T-helper 1 cell treated with Interleukin-12 subunit alpha and Interleukin-12 subunit beta and Interleukin-4 antibody, amounts not matched to agents 30 μg/mL and 1 μg/mL, for 36 hours (primary cell): Measurements from ENCODE around the gene CERS5.

ENCODE experiments used
- H3K27ac Mint-ChIP-seq: one replicate; pipeline ENCODE4 v1.8.0; 2021; ENCODE audit warnings: mild to moderate bottlenecking, mixed read lengths
- H3K27me3 Mint-ChIP-seq: one replicate; pipeline ENCODE4 v1.8.0; 2021; ENCODE audit warnings: low read depth, mixed read lengths
- H3K36me3 Mint-ChIP-seq: one replicate; pipeline ENCODE4 v1.8.0; 2021; ENCODE audit warnings: low read depth, mixed read lengths
- H3K4me1 Mint-ChIP-seq: one replicate; pipeline ENCODE4 v1.8.0; 2021; ENCODE audit warnings: low read depth, mixed read lengths
- H3K4me3 Mint-ChIP-seq: one replicate; pipeline ENCODE4 v1.8.0; 2021; ENCODE audit warnings: mild to moderate bottlenecking, moderate library complexity, mixed read lengths
- H3K9me3 Mint-ChIP-seq: one replicate; pipeline ENCODE4 v1.8.0; 2021; ENCODE audit warnings: mixed read lengths

Gene CERS5

DNA sequence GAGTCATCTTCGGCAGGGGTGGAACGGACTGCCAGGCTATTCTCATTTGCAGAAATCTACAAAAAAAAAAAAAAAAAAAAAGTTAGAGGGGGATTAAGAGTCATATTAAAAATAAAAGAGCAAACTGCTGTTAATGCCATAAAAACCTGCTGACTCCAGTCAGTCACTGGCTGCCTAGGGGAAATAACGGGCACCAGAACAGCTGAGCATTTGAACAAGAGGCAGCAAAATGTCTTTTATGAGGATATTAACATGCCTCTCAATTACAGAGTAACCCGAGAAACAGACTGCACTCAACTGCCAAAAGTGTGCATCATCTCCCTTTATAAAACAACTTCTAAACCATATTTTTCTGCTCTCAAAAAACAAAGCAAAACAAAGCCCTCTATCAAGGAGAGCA, 28.7 kb upstream of the CERS5 start:
- Mint-ChIP-seq H3K4me3 (no peak overlapping the region), H3K4me1 (no peaks in the 10 kb centered on the region), H3K27me3 (no peaks in the 10 kb centered on the region), H3K9me3 (no peaks in the 10 kb centered on the region), H3K36me3 (peaks cover 15% of the 10 kb centered on the region), H3K27ac (no peak overlapping the region)

DNA sequence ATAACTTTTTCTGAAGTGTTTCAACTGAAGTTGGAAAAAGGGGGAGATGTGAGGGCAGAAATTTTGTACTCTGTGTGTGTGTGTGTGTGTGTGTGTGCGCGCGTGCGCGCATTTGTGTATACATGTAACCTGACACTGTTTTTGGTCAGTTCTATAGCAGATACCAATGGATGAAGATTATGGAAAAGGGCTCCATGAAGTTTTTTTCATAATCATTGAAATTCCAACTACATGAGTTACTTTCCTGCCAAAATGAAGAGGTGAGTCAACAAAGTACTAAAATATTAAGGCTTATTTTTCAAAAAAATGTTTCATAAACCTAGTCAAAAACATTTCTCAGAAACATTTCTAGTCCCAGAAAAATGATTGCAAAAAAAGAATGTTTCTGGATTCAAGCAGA, 25.7 kb upstream of the CERS5 start:
- no peaks in the 10 kb centered on the region for H3K9me3 Mint-ChIP-seq
- H3K4me1 Mint-ChIP-seq: peaks cover 13% of the 10 kb centered on the region
- no peak overlapping the region for H3K4me3 Mint-ChIP-seq
- H3K36me3 Mint-ChIP-seq: peaks cover 13% of the 10 kb centered on the region
- H3K27ac Mint-ChIP-seq: no peak overlapping the region
- no peaks in the 10 kb centered on the region for H3K27me3 Mint-ChIP-seq

DNA sequence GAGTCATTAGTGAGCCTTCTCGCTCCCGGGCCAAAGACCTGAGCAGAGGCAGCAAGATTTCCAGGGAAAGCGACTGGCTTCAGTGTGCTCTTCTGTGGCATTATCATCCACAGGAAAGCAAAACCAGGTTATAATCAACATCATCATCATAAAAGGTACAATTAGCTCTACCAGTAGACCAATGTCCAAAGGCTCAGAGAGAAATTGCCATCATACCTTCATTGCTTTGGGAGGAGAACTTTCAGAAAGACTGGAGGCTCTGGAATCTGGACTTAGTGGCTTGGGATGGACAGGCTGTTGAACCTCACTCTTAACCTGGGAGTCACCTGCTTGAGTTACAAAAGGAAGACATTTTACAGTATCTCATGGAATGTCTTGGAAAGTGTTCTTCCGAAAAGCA, 25.1 kb upstream of the CERS5 start:
- H3K27ac Mint-ChIP-seq: no peak overlapping the region
- no peaks in the 10 kb centered on the region for H3K9me3 Mint-ChIP-seq
- peaks cover 13% of the 10 kb centered on the region for H3K36me3 Mint-ChIP-seq

DNA sequence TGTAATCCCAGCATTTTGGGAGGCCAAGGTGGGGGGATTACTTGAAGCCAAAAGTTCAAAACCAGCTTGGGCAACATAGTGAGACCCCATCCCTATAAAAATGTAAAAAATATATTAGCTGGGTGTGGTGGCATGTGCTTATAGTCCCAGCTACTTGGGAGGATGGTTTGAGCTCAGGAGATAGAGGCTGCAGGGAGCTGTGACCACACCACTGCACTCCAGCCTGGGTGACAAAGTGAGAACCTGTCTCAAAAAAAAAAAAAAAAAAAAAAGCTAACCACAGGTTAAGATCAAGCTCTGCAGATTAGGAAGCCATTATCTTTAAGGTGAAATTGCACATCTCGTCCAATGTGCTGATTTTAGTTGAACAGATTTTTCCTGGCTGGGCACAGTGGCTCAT, 23.7 kb upstream of the CERS5 start:
- Mint-ChIP-seq H3K27ac (no peak overlapping the region), H3K9me3 (no peaks in the 10 kb centered on the region), H3K36me3 (peaks cover 8% of the 10 kb centered on the region), H3K4me1 (peaks cover 29% of the 10 kb centered on the region), H3K27me3 (no peaks in the 10 kb centered on the region), H3K4me3 (no peak overlapping the region)

More for the DNA sequence above, 25.1 kb upstream of the CERS5 start:
- Mint-ChIP-seq H3K4me1 (peaks cover 18% of the 10 kb centered on the region), H3K4me3 (no peak overlapping the region), H3K27me3 (no peaks in the 10 kb centered on the region)

DNA sequence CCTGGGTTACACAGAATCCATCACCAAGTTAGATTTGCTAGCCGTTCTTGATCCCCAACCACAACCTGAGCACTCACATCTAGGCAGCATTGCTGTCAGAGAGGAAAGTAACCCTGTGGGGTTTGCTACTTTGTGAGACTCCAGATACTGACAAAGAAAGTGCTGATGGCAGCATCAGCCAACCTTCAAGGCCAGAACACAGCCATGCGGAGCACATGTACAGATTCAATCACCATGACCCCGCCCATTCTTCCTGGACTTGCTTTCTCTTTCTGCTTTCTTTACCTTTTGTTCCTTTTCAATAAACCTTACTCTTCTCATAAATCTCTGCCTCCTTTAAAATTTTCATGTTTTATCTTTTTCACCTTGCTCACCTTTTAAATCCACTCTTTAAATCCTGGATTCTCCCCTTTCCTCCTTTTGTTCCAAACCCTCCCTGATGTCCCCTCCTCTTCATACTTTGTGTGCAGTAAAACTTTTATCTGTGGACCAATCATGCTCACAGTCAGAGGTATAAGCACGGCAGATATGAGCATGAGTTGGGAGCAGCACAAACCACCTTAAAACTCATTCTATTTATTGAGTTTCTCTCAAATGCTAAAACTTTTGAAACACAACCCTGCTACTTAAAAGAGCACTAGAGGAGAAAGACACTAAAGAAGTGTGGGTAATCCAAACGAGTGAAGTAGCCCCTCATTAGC, 21.9 kb upstream of the CERS5 start:
- H3K36me3 Mint-ChIP-seq: peaks cover 8% of the 10 kb centered on the region
- H3K9me3 Mint-ChIP-seq: no peaks in the 10 kb centered on the region
- H3K4me3 Mint-ChIP-seq: peak overlapping the region; percentile 40
- no peaks in the 10 kb centered on the region for H3K27me3 Mint-ChIP-seq
- H3K4me1 Mint-ChIP-seq: peaks cover 32% of the 10 kb centered on the region
- peak overlapping the region; percentile 83 for H3K27ac Mint-ChIP-seq

DNA sequence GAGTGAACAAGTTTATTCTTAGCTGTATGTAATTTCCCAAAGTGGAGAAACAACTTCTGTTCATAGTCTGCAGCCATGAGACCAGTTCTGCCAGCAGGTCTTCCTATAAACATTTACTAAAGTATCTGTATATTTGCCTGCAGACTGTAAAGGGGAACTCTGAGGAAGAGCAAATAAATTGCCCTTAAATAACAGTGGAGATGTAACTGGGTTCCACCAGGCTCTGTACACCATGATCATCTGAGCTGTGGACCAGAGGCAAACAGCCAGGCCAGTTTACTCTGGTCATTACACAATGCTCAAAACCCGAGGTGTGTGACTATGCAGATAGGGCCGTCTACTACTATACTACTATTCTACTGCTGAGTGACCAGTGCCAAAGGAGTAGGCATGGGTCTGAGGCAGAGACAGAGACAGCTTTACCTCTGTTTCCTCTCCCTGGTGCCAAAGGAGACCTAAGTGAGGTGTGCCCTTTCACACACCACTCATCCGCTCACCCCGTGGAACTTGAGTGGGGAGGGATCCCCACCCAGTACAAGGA, 21.1 kb upstream of the CERS5 start:
- Mint-ChIP-seq H3K36me3 (peaks cover 8% of the 10 kb centered on the region), H3K4me1 (peaks cover 32% of the 10 kb centered on the region), H3K27me3 (no peaks in the 10 kb centered on the region), H3K27ac (peak overlapping the region; percentile 83), H3K9me3 (no peaks in the 10 kb centered on the region), H3K4me3 (no peak overlapping the region)

DNA sequence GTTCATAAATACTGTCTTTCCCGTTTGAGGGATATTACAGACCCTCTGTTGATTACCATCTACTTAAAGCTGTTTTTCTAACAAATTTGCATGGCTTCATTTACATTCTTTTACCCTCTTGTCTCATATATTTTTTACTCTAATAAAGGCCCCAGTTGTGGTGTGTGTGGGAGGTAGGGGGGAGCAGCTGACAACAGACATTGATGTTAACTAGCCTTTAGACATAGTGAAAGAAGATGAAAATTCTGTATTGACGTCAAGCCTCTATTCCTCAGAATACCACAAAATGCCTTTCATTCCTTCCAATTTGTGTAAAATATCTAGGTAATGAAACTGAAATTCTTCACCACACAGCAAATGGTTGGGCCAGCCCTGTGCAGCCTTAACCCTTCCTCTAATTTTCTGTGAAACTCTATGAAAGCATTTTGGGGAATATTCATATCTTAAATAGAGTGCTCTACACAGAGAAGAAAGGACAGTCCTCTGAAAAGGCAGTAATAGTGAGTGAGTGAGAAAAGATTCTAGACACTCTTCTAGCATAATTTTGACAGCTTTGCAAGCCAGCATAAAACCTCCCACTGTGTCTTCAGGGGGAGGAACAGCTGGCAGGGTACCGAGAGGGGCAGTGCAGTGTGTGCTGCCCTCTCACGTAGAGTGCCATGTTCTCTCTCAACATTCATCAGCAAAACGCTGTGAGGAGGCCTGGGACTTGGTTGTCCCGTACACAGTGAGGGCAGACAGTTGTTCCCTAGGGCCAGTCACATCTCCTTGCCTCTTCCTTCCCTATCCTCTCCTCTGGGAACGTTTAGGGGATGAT, 20.1 kb upstream of the CERS5 start:
- Mint-ChIP-seq H3K9me3 (no peaks in the 10 kb centered on the region), H3K4me1 (peaks cover 32% of the 10 kb centered on the region), H3K27ac (peak overlapping the region; percentile 71), H3K36me3 (peaks cover 8% of the 10 kb centered on the region), H3K27me3 (no peaks in the 10 kb centered on the region), H3K4me3 (peak overlapping the region; percentile 11)

DNA sequence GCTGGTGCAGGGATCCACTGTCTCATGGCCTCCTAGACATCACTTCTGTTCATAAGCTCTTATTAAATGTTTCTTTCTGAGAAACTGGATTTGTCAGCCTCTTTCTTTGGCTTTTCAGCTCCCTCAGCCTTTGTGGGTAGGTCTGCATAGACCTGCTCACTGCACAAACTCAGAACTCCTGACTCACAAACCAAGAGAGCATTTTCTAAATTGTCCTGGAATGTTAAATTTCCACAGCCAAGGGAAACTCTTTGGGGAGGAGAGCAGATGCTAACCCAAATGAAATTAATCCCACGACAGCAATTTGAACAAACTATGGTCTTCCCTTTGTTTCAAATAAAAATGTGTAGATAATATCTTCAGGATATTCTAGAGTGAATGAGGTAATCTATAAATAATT, 19.5 kb upstream of the CERS5 start:
- H3K27me3 Mint-ChIP-seq: no peaks in the 10 kb centered on the region
- no peak overlapping the region for H3K4me3 Mint-ChIP-seq
- H3K4me1 Mint-ChIP-seq: peaks cover 32% of the 10 kb centered on the region
- H3K27ac Mint-ChIP-seq: peak overlapping the region; percentile 71
- H3K36me3 Mint-ChIP-seq: peaks cover 8% of the 10 kb centered on the region
- no peaks in the 10 kb centered on the region for H3K9me3 Mint-ChIP-seq

DNA sequence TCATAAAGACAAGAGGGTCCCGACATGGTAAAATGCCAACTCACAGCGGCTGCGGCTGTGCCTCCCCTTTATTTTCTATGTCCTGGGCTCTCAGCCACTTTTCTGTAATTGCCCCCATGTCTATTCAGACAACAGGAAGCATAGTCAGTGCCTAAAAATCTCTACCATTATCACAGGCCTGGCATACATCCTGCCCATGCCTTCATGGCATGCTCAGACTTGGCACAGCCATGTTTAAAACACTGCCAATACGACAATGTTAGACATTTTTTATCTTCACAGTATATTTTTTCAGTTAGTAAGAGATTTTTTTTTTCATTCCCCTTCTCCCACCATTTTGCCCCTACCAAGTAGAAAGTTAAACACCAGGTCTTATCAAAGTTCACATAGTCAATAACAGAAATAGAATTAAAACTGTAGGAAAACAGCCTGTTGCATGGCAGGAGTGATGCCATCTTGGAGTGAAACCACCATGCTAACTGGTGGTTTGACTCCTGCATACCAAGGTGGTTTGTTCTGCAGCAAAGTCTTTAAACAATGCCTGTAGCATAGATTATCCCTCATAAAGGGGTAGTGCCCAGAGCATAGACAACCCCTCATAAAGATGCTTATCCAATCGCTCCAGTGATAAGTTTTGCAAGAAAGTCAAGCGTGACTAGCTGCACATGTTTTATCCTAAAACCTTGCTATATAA, 18.9 kb upstream of the CERS5 start:
- peaks cover 32% of the 10 kb centered on the region for H3K4me1 Mint-ChIP-seq
- no peaks in the 10 kb centered on the region for H3K9me3 Mint-ChIP-seq
- no peak overlapping the region for H3K4me3 Mint-ChIP-seq

DNA sequence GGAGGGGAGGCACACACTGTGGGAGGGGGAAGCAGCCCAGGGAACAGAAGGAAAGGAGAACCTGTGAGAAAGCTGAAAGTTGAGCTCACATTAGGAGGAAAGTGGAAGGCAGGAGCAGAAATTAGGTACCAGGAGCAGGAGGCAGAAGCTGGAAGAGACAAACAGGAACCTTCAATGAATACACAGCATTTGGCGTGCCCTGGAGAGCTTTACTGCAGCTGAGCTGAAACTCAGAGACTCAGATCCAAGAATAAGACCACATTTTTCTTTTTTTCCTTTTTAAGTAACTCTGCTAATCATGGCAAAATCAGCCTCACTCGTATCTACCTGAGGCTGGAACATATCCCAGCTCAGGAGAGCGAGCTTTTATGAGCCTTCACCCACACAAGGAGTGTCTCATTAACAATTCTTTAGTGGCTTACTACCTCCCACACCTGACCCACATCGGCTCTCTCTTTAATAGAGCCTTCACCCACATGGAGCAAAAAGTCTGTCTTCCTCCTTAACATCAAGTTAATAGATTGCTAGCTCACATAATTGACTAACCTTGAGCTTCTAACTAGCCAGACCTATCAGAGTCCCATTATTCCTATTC, 18.2 kb upstream of the CERS5 start:
- H3K27me3 Mint-ChIP-seq: no peaks in the 10 kb centered on the region
- peaks cover 8% of the 10 kb centered on the region for H3K36me3 Mint-ChIP-seq
- H3K4me1 Mint-ChIP-seq: peaks cover 32% of the 10 kb centered on the region
- H3K27ac Mint-ChIP-seq: no peak overlapping the region
- H3K4me3 Mint-ChIP-seq: no peak overlapping the region
- H3K9me3 Mint-ChIP-seq: no peaks in the 10 kb centered on the region

More for the DNA sequence above, 18.9 kb upstream of the CERS5 start:
- Mint-ChIP-seq H3K36me3 (peaks cover 8% of the 10 kb centered on the region), H3K27me3 (no peaks in the 10 kb centered on the region), H3K27ac (peak overlapping the region; percentile 2)

DNA sequence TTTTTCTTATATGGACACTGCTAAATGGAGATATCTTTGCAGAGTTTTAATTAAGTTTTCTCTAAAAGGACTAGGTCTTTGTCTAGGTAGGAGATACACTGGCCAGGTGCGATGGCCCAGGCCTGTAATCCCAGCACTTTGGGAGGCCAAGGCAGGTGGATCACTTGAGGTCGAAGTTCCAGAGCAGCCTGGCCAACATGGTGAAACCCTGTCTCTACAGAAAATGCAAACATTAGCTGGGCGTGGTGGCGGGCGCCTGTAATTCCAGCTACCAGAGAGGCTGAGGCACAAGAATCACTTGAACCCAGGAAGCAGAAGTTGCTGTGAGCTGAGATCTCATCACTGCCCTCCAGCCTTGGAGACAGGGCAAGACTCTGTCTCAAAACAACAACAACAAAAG, 17.1 kb upstream of the CERS5 start:
- no peaks in the 10 kb centered on the region for H3K9me3 Mint-ChIP-seq
- H3K36me3 Mint-ChIP-seq: peaks cover 8% of the 10 kb centered on the region

DNA sequence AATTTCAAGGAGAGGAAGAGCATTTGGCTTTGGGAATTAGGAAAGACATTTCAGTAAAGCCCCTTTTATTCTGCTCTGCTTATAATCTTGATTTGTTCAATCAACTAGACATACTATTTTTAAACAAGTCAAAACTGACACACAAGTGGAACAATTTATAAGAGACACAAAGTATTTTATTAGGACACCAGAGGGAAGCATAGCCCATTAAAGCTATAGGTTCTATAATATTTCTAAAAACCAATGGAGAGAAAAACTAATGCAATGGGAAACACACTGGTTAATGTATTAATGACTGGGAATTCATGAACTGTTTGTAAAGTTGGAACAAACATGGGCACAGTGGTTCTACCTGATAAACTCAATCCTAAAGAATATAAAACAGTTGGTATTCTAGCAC, 15.3 kb upstream of the CERS5 start:
- no peak overlapping the region for H3K27ac Mint-ChIP-seq
- H3K4me1 Mint-ChIP-seq: peaks cover 16% of the 10 kb centered on the region
- H3K4me3 Mint-ChIP-seq: no peak overlapping the region
- no peaks in the 10 kb centered on the region for H3K9me3 Mint-ChIP-seq
- no peaks in the 10 kb centered on the region for H3K27me3 Mint-ChIP-seq
- peaks cover 3% of the 10 kb centered on the region for H3K36me3 Mint-ChIP-seq

More for the DNA sequence above, 17.1 kb upstream of the CERS5 start:
- Mint-ChIP-seq H3K27ac (no peak overlapping the region), H3K27me3 (no peaks in the 10 kb centered on the region), H3K4me3 (no peak overlapping the region), H3K4me1 (peaks cover 31% of the 10 kb centered on the region)

DNA sequence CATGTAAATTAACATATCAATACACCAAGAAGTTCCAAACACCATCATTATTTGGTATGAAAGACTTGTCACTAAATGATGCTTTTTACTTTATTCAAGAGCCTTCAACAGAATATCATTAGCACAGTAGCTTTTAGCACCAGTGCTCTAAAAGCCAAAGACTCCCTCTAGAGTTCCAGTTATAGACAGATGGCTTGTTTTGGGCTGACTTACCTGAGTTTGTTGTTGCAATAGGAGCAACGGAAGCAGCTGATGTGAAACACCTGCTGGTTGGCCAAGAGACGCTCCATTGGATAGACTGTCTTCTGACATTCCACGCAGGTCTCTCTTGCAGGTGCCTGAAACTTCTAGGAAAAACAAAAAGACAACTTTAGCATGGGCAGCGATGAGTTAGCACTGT, 14.5 kb upstream of the CERS5 start:
- Mint-ChIP-seq H3K27me3 (no peaks in the 10 kb centered on the region), H3K4me3 (no peak overlapping the region), H3K36me3 (peaks cover 3% of the 10 kb centered on the region), H3K4me1 (peaks cover 8% of the 10 kb centered on the region), H3K9me3 (no peaks in the 10 kb centered on the region), H3K27ac (no peak overlapping the region)

DNA sequence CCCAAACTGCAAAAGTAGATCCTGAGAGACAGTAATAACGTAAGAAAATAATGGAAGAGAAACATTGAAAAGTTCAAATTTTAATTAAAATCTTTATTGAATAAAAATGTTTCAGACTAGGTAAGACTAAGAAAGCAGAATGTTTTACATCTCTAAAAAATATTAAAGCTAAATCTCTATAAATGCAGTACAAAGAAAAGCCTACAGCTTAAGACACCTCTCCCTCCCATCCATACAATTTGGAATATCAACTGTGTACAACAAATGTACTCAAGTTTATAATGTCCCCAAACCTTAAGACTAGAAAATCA, 8.5 kb upstream of the CERS5 start:
- Mint-ChIP-seq H3K27me3 (no peaks in the 10 kb centered on the region), H3K27ac (no peak overlapping the region), H3K4me3 (no peak overlapping the region), H3K36me3 (peaks cover 3% of the 10 kb centered on the region), H3K4me1 (no peaks in the 10 kb centered on the region), H3K9me3 (no peaks in the 10 kb centered on the region)
